ENCODE data around the gene CSF2RB.

The CSF2RB gene

GRCh38 chr22:36922711-36923110, 9.3 kb downstream of the CSF2RB start:
- Mint-ChIP-seq H3K27ac (no peak overlapping the region), H3K36me3 (no peaks in the 10 kb centered on the region), H3K4me1 (ENCODE audit: low read depth) (no peaks in the 10 kb centered on the region), H3K4me3 (no peak overlapping the region), H3K9me3 (ENCODE audit: low read depth) (no peaks in the 10 kb centered on the region), H3K27me3 (peaks cover 8% of the 10 kb centered on the region)

GRCh38 chr22:36923131-36923788, 9.8 kb downstream of the CSF2RB start:
- H3K27me3 Mint-ChIP-seq: peaks cover 6% of the 10 kb centered on the region
- H3K4me3 Mint-ChIP-seq: no peak overlapping the region
- H3K4me1 Mint-ChIP-seq (ENCODE audit: low read depth): no peaks in the 10 kb centered on the region

GRCh38 chr22:36924151-36924698, 10.8 kb downstream of the CSF2RB start:
- H3K4me3 Mint-ChIP-seq: no peak overlapping the region
- H3K36me3 Mint-ChIP-seq: no peaks in the 10 kb centered on the region
- no peak overlapping the region for H3K27ac Mint-ChIP-seq
- peaks cover 6% of the 10 kb centered on the region for H3K27me3 Mint-ChIP-seq
- H3K9me3 Mint-ChIP-seq (ENCODE audit: low read depth): no peaks in the 10 kb centered on the region
- no peaks in the 10 kb centered on the region for H3K4me1 Mint-ChIP-seq (ENCODE audit: low read depth)

More at GRCh38 chr22:36923131-36923788, 9.8 kb downstream of the CSF2RB start:
- H3K9me3 Mint-ChIP-seq (ENCODE audit: low read depth): no peaks in the 10 kb centered on the region
- no peaks in the 10 kb centered on the region for H3K36me3 Mint-ChIP-seq
- no peak overlapping the region for H3K27ac Mint-ChIP-seq

DNA sequence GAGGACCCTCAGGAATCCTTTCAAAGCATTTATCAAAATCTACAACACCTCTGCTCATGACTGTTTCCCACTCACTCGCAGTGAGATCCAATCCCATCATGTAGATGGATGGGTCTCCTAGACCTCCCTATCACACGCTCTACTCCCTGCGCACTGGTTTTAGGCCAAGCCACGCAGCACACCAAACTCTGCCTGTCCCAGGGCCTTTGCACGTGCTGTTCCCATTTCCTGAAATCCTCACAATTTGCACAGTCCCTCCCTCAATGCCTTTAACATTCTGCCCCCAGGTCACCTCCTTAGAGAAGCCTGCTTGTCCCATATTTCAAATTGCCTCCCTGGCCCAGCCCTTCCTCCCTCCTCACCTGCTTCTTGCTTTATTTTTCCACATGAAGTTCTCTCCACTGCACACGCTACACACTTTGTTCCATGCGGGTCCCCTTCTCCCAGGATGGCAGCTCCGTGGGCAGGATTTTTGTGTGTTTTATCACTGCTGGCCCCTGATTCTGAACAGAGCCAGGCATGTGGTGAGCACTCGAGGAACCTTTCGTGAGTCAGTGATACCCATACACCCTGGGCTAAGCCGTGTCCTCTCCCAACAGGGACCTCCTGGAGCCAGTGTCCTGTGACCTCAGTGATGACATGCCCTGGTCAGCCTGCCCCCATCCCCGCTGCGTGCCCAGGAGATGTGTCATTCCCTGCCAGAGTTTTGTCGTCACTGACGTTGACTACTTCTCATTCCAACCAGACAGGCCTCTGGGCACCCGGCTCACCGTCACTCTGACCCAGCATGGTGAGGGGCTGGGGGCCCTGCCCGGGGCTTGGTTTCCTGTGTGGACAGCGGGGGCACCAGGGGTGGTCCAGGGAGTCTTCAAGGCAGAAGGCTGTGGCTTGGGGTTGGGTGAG, 12.2 kb downstream of the CSF2RB start:
- H3K27ac Mint-ChIP-seq: no peak overlapping the region
- H3K9me3 Mint-ChIP-seq (ENCODE audit: low read depth): no peaks in the 10 kb centered on the region
- no peak overlapping the region for H3K4me3 Mint-ChIP-seq
- H3K27me3 Mint-ChIP-seq: peaks cover 6% of the 10 kb centered on the region
- no peaks in the 10 kb centered on the region for H3K36me3 Mint-ChIP-seq
- H3K4me1 Mint-ChIP-seq (ENCODE audit: low read depth): no peaks in the 10 kb centered on the region

- H3K27me3 Mint-ChIP-seq: peaks cover 5% of the 10 kb centered on the region
- H3K4me1 Mint-ChIP-seq (ENCODE audit: low read depth): no peaks in the 10 kb centered on the region
- H3K27ac Mint-ChIP-seq: no peak overlapping the region
- H3K4me3 Mint-ChIP-seq: no peak overlapping the region
- H3K36me3 Mint-ChIP-seq: no peaks in the 10 kb centered on the region
- H3K9me3 Mint-ChIP-seq (ENCODE audit: low read depth): no peaks in the 10 kb centered on the region
These were observed 12.9 kb downstream of the CSF2RB start for GRCh38 chr22:36926309-36926708.

GRCh38 chr22:36926721-36927435, 13.4 kb downstream of the CSF2RB start:
- Mint-ChIP-seq H3K9me3 (ENCODE audit: low read depth) (no peaks in the 10 kb centered on the region), H3K27ac (no peak overlapping the region), H3K27me3 (peaks cover 5% of the 10 kb centered on the region), H3K36me3 (no peaks in the 10 kb centered on the region), H3K4me3 (no peak overlapping the region), H3K4me1 (ENCODE audit: low read depth) (no peaks in the 10 kb centered on the region)

GRCh38 chr22:36927671-36928070, 14.2 kb downstream of the CSF2RB start:
- no peak overlapping the region for H3K27ac Mint-ChIP-seq
- H3K4me1 Mint-ChIP-seq (ENCODE audit: low read depth): no peaks in the 10 kb centered on the region
- H3K36me3 Mint-ChIP-seq: no peaks in the 10 kb centered on the region
- H3K4me3 Mint-ChIP-seq: no peak overlapping the region
- H3K9me3 Mint-ChIP-seq (ENCODE audit: low read depth): no peaks in the 10 kb centered on the region
- H3K27me3 Mint-ChIP-seq: peaks cover 5% of the 10 kb centered on the region

DNA sequence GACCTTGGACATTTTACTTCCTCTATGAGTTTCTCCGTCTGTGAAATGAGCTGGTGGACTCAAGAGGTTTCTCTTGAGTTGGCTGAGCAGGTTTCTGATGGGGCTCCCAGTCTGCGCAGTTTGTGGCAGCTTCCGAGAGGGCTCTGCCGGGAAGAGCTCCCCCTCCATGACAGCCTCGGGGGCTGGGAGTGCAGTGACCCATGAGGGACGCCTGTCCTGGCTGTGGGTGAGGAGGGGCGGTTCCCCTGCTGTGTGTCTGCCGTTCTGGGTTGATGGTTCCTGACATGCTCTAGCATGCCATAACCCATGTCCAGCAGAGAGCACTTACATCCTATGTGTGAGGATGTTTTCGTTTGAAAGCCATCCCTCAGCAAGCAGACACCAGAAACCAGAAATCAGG, 14.8 kb downstream of the CSF2RB start:
- H3K27ac Mint-ChIP-seq: no peak overlapping the region
- H3K4me3 Mint-ChIP-seq: no peak overlapping the region
- H3K36me3 Mint-ChIP-seq: no peaks in the 10 kb centered on the region
- no peaks in the 10 kb centered on the region for H3K9me3 Mint-ChIP-seq (ENCODE audit: low read depth)
- H3K27me3 Mint-ChIP-seq: peaks cover 5% of the 10 kb centered on the region
- no peaks in the 10 kb centered on the region for H3K4me1 Mint-ChIP-seq (ENCODE audit: low read depth)

GRCh38 chr22:36928786-36929535, 15.5 kb downstream of the CSF2RB start:
- no peaks in the 10 kb centered on the region for H3K4me1 Mint-ChIP-seq (ENCODE audit: low read depth)
- no peak overlapping the region for H3K27ac Mint-ChIP-seq
- H3K4me3 Mint-ChIP-seq: no peak overlapping the region
- H3K36me3 Mint-ChIP-seq: no peaks in the 10 kb centered on the region
- H3K27me3 Mint-ChIP-seq: peaks cover 5% of the 10 kb centered on the region
- no peaks in the 10 kb centered on the region for H3K9me3 Mint-ChIP-seq (ENCODE audit: low read depth)

DNA sequence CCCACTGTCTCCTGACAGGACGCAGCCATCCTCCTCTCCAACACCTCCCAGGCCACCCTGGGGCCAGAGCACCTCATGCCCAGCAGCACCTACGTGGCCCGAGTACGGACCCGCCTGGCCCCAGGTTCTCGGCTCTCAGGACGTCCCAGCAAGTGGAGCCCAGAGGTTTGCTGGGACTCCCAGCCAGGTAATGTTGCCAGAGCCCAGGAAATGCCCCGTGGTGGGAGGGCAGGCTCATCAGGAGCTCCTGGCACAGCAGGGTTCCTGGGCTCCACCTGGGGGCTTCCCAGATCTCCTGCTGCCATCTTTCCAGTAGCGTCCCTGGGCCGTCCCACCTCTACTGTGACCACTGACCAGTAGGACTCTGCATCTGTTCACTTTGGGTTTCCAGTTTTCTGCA, 16.2 kb downstream of the CSF2RB start:
- no peaks in the 10 kb centered on the region for H3K4me1 Mint-ChIP-seq (ENCODE audit: low read depth)
- no peak overlapping the region for H3K4me3 Mint-ChIP-seq
- no peaks in the 10 kb centered on the region for H3K36me3 Mint-ChIP-seq
- peaks cover 5% of the 10 kb centered on the region for H3K27me3 Mint-ChIP-seq
- no peak overlapping the region for H3K27ac Mint-ChIP-seq
- no peaks in the 10 kb centered on the region for H3K9me3 Mint-ChIP-seq (ENCODE audit: low read depth)

DNA sequence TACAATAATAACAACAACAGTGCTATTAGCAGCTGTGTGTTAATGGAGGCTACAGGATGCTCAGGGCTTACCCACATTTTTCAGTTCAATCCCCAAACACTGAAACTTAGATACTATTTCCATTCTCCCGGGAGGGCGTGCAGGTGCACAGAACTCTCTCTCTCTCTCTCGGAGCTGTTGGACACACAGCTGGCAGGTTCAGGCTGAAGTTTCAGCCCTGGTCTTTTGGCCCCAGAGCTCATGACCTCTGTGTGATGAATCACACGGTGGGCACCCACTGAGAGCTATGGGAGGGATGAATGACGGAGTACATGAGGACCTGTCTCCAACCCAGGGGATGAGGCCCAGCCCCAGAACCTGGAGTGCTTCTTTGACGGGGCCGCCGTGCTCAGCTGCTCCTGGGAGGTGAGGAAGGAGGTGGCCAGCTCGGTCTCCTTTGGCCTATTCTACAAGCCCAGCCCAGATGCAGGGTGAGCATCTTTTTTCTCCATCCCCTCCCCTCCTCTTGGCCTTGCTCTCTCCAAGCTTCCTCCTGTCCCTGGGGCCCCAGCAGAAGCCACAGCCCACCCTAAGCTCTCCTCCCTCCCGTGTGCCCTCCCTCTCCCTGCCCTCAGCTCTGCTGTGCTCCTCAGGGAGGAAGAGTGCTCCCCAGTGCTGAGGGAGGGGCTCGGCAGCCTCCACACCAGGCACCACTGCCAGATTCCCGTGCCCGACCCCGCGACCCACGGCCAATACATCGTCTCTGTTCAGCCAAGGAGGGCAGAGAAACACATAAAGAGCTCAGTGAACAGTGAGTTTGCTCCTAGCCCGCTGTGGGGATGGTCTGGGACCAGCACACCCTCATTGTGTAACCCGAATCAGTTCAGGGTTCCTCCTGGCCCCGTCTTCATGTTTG, 16.9 kb downstream of the CSF2RB start:
- H3K4me1 Mint-ChIP-seq (ENCODE audit: low read depth): no peaks in the 10 kb centered on the region
- no peak overlapping the region for H3K27ac Mint-ChIP-seq
- no peaks in the 10 kb centered on the region for H3K27me3 Mint-ChIP-seq
- no peaks in the 10 kb centered on the region for H3K36me3 Mint-ChIP-seq
- no peak overlapping the region for H3K4me3 Mint-ChIP-seq
- no peaks in the 10 kb centered on the region for H3K9me3 Mint-ChIP-seq (ENCODE audit: low read depth)

GRCh38 chr22:36931446-36931845, 18.0 kb downstream of the CSF2RB start:
- H3K36me3 Mint-ChIP-seq: no peaks in the 10 kb centered on the region
- H3K4me3 Mint-ChIP-seq: no peak overlapping the region
- H3K9me3 Mint-ChIP-seq (ENCODE audit: low read depth): no peaks in the 10 kb centered on the region
- H3K27ac Mint-ChIP-seq: no peak overlapping the region
- no peaks in the 10 kb centered on the region for H3K27me3 Mint-ChIP-seq
- no peaks in the 10 kb centered on the region for H3K4me1 Mint-ChIP-seq (ENCODE audit: low read depth)

GRCh38 chr22:36933629-36934417, 20.4 kb downstream of the CSF2RB start:
- H3K4me1 Mint-ChIP-seq (ENCODE audit: low read depth): no peaks in the 10 kb centered on the region
- no peak overlapping the region for H3K4me3 Mint-ChIP-seq
- H3K27me3 Mint-ChIP-seq: no peaks in the 10 kb centered on the region
- H3K27ac Mint-ChIP-seq: no peak overlapping the region
- no peaks in the 10 kb centered on the region for H3K36me3 Mint-ChIP-seq
- H3K9me3 Mint-ChIP-seq (ENCODE audit: low read depth): no peaks in the 10 kb centered on the region

Data from activated naive CD8-positive, alpha-beta T cell (primary cell).